Loucy (cell line): ENCODE measurements around the gene SLC35G6.
"Not testable (repeated sequence)": the region's sequence is repeated elsewhere in the genome, so short reads cannot be mapped to it uniquely, and the experiment has no call there.

Experiments
- CTCF ChIP-seq: fragments of 200-600 bp; sonication (generic); conservative IDR thresholded peaks from 2 replicates; pipeline ENCODE4 v1.5.1; 2014; ENCODE audit warnings: mild to moderate bottlenecking, antibody characterized with exemption, low read length
- EZH2phosphoT487 ChIP-seq: fragments of 200-600 bp; IDR thresholded peaks from 2 replicates; pipeline ENCODE4 v1.6.1; 2018; ENCODE audit warnings: antibody characterized with exemption, mild to moderate bottlenecking, moderate library complexity, borderline replicate concordance

GRCh38 chr17:7470457-7470973, 10.7 kb upstream of the SLC35G6 start:
- TF ChIP-seq CTCF, EZH2phosphoT487: not testable (repeated sequence)
